DND-41 (cell line): ENCODE results near the gene KPRP.

ENCODE experiments used
- ATAC-seq: fragments of 200-7000 bp; cut with Tn5 transposase; 3 replicates; pipeline ENCODE4 v1.9.1; 2021; ENCODE audit warnings: low read depth; ENCODE audit not compliant: insufficient read depth
- DNase-seq: peaks from one replicate; pipeline ENCODE4 v3.0.0-alpha.2; 2020
- H2AFZ ChIP-seq: 2 replicates; pipeline ENCODE4 v1.6.0; 2012; ENCODE audit warnings: low read depth, low read length
- H3K27ac ChIP-seq: 2 replicates; pipeline ENCODE4 v1.5.1; 2012; ENCODE audit warnings: low read length, inconsistent platforms
- H3K27me3 ChIP-seq: fragments of 200-600 bp; sonication (generic); 2 replicates; pipeline ENCODE4 v1.6.0; 2012; ENCODE audit warnings: low read length, mild to moderate bottlenecking, inconsistent platforms; ENCODE audit not compliant: insufficient read depth, poor library complexity
- H3K36me3 ChIP-seq: 2 replicates; pipeline ENCODE4 v1.5.1; 2012; ENCODE audit warnings: low read length, inconsistent platforms; ENCODE audit not compliant: insufficient read depth
- H3K4me1 ChIP-seq: 2 replicates; pipeline ENCODE4 v1.5.1; 2012; ENCODE audit warnings: mild to moderate bottlenecking, low read length; ENCODE audit not compliant: insufficient read depth
- H3K4me2 ChIP-seq: 2 replicates; pipeline ENCODE4 v1.6.0; 2012; ENCODE audit warnings: mild to moderate bottlenecking, moderate library complexity, low read length, inconsistent platforms; ENCODE audit not compliant: insufficient read depth
- H3K4me3 ChIP-seq, 2 experiments: fragments of 200-600 bp in 1 of 2; shearing (Covaris generic) in 1 of 2; 2 replicates each; pipeline ENCODE4 v1.5.1; 2012 to 2016; ENCODE audit warnings: inconsistent platforms in 2 of 2, low read length in 2 of 2, mild to moderate bottlenecking in 2 of 2, low read depth in 1 of 2, moderate library complexity in 1 of 2
- H3K79me2 ChIP-seq: 2 replicates; pipeline ENCODE4 v1.6.0; 2012; ENCODE audit warnings: low read length, inconsistent platforms; ENCODE audit not compliant: insufficient read depth
- H3K9ac ChIP-seq: 2 replicates; pipeline ENCODE4 v1.6.0; 2012; ENCODE audit warnings: low read depth, mild to moderate bottlenecking, inconsistent platforms, low read length, moderate library complexity
- H3K9me3 ChIP-seq: 2 replicates; pipeline ENCODE4 v1.5.1; 2012; ENCODE audit warnings: low read length, moderate library complexity, mild to moderate bottlenecking, inconsistent platforms; ENCODE audit not compliant: insufficient read depth, severe bottlenecking
- H4K20me1 ChIP-seq: 2 replicates; pipeline ENCODE4 v1.6.0; 2012; ENCODE audit warnings: low read length; ENCODE audit not compliant: insufficient read depth
- EZH2 ChIP-seq: IDR thresholded peaks from 3 replicates; pipeline ENCODE4 v1.6.1; 2012; ENCODE audit warnings: borderline replicate concordance, low read depth, mild to moderate bottlenecking, moderate library complexity, low read length, inconsistent platforms; ENCODE audit not compliant: severe bottlenecking
- TF ChIP-seq, protein P1 (sequence below): IDR thresholded peaks from 2 replicates; pipeline ENCODE4 v1.5.1; 2012; ENCODE audit warnings: borderline replicate concordance, low read length, moderate library complexity, mild to moderate bottlenecking; ENCODE audit not compliant: poor library complexity, severe bottlenecking; ENCODE audit errors: extremely low read depth

KPRP gene

DNA sequence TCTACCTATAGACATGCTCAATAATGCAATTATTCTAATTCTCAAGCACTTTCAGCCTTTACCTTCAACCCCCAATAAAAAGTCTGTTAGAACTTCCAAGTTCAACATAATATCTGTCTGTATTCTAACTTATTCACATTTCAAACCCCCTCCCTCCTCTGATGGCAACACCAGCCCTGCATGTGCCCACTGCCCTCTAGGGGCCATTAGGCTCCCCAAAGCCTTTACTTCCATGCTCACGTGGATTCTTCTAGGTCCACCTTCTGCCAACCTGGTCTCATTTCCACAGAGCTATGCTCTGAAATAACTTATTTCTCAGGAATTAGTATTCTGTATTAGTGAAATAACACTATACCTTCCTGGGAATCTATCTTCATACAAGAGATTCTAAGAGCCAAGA is 22.2 kb upstream of the KPRP start:
- no peak overlapping the region for H2AFZ ChIP-seq
- H4K20me1 ChIP-seq: no peaks in the 10 kb centered on the region
- no peak overlapping the region for H3K27ac ChIP-seq
- no peaks in the 10 kb centered on the region for H3K4me1 ChIP-seq
- H3K9me3 ChIP-seq: no peaks in the 10 kb centered on the region
- H3K27me3 ChIP-seq: peaks cover 16% of the 10 kb centered on the region
- no peak overlapping the region for H3K4me3 ChIP-seq
- H3K4me2 ChIP-seq: no peak overlapping the region
- TF ChIP-seq EZH2: no peak
- TF ChIP-seq, protein P1, sequence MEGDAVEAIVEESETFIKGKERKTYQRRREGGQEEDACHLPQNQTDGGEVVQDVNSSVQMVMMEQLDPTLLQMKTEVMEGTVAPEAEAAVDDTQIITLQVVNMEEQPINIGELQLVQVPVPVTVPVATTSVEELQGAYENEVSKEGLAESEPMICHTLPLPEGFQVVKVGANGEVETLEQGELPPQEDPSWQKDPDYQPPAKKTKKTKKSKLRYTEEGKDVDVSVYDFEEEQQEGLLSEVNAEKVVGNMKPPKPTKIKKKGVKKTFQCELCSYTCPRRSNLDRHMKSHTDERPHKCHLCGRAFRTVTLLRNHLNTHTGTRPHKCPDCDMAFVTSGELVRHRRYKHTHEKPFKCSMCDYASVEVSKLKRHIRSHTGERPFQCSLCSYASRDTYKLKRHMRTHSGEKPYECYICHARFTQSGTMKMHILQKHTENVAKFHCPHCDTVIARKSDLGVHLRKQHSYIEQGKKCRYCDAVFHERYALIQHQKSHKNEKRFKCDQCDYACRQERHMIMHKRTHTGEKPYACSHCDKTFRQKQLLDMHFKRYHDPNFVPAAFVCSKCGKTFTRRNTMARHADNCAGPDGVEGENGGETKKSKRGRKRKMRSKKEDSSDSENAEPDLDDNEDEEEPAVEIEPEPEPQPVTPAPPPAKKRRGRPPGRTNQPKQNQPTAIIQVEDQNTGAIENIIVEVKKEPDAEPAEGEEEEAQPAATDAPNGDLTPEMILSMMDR: peak; percentile 47
- H3K9ac ChIP-seq: no peak overlapping the region
- H3K79me2 ChIP-seq: no peaks in the 10 kb centered on the region
- no peaks in the 10 kb centered on the region for H3K36me3 ChIP-seq
- DNase-seq: no peak
- no peak for ATAC-seq

DNA sequence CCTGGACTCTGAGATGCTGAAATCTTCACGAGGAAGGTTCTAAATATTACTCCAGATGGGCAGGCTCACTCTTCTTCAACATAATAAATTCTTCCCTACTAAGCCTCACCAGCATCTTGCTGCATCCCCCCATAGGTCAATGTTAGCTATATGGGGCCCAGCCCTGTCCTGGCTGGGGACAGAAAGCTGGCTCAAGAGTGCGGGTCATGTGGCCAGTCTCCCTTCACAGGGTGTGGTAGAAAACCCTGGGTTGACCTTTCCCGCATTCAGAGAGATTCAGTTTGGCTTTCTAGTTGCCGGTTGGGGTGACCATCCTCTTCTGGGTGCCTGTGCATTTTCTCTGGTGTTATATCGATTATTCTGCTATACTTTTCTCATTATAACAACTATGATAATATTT is 19.8 kb upstream of the KPRP start:
- no peak for ATAC-seq
- DNase-seq: no peak
- Histone ChIP-seq H3K9ac (no peak overlapping the region), H3K9me3 (no peaks in the 10 kb centered on the region), H3K4me1 (no peaks in the 10 kb centered on the region), H3K4me2 (no peak overlapping the region), H3K27ac (no peak overlapping the region), H4K20me1 (no peaks in the 10 kb centered on the region), H3K79me2 (no peaks in the 10 kb centered on the region), H3K36me3 (no peaks in the 10 kb centered on the region), H3K27me3 (peaks cover 16% of the 10 kb centered on the region), H3K4me3 (no peak overlapping the region), H2AFZ (no peak overlapping the region)
- no peak for TF ChIP-seq EZH2
- TF ChIP-seq, protein P1: no peak

DNA sequence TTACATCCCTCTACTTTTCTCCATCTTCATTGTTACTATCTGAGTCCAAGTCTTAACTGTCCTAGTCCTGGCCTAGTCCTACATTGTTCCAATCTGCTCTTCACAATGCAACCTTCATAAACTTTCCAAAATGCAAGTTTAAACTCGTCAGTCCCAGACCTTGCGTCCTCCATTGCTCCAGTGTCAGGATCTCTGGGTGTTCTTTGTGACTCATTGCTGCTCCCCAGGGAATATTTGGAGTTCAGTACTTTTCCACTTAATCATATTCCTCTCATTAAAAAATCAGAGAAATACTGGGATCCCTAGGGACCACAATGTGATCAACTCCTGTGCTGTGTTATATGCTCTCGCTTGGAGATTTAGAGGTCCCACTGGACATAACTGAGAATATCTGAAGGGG is 18.0 kb upstream of the KPRP start:
- H3K9ac ChIP-seq: no peak overlapping the region
- H3K36me3 ChIP-seq: no peaks in the 10 kb centered on the region
- TF ChIP-seq EZH2: no peak
- TF ChIP-seq, protein P1: no peak
- peaks cover 16% of the 10 kb centered on the region for H3K27me3 ChIP-seq
- DNase-seq (no peak), ATAC-seq (no peak)
- no peaks in the 10 kb centered on the region for H3K9me3 ChIP-seq
- H3K4me1 ChIP-seq: no peaks in the 10 kb centered on the region
- H3K79me2 ChIP-seq: no peaks in the 10 kb centered on the region
- H4K20me1 ChIP-seq: no peaks in the 10 kb centered on the region
- H2AFZ ChIP-seq: no peak overlapping the region
- no peak overlapping the region for H3K27ac ChIP-seq
- H3K4me2 ChIP-seq: no peak overlapping the region
- no peak overlapping the region for H3K4me3 ChIP-seq

DNA sequence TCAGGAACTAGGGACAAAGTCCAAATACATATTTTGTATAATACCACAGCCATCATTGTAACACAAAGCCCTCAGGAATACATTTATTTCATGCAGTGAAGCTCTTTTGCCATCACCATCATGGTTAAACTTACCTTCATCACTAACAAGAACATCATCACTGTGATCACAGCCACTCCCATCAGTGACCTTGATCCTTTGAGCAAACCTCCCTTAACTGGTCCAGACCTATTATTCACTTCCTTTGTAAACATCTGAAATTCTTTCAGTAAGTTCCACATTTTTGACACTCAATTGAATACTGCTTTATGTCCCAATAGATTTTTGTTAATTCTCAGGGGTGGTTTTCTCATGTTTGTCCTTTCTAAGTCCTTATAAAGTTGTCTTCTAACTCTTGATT is 16.2 kb upstream of the KPRP start:
- TF ChIP-seq EZH2: no peak
- TF ChIP-seq, protein P1: no peak
- Histone ChIP-seq H3K27me3 (peaks cover 16% of the 10 kb centered on the region), H3K4me2 (no peak overlapping the region), H3K4me3 (no peak overlapping the region), H4K20me1 (no peaks in the 10 kb centered on the region), H3K27ac (no peak overlapping the region), H3K9ac (no peak overlapping the region), H3K79me2 (no peaks in the 10 kb centered on the region), H3K4me1 (no peaks in the 10 kb centered on the region), H3K36me3 (no peaks in the 10 kb centered on the region), H3K9me3 (no peaks in the 10 kb centered on the region), H2AFZ (no peak overlapping the region)
- no peak for DNase-seq
- no peak for ATAC-seq
